Measurements from ENCODE around the gene PJVK. TPM values are rescaled to one million over a fixed set of nuclear protein-coding genes. Genes with fewer than 3 reads are reported as not detected.

The PJVK gene
- total and polyA plus RNA-seq, 2 of the 13 experiments (the other 11 are each of a cell fraction or from before 2014, with no cell fraction given): 1.2 to 2.6 TPM

GRCh38 chr2:178478130-178478438, 26.9 kb downstream of the PJVK start:
- ATAC-seq (no peak), FAIRE-seq (no peak), DNase-seq (ENCODE audit: low spot score) (no peak)
- 1% methylated on average over 10 of the region's 10 CpGs for WGBS (ENCODE audit: low lambda C conversion rate)
- H4K20me1 ChIP-seq (ENCODE audit: insufficient read depth, low read length): peaks cover 9% of the 10 kb centered on the region; the same call in 1 of the 2 replicates
- in situ Hi-C loops (cut with HindIII; ENCODE audit: extremely low pct_ligation_motif_present, low pct_unique_long_range_greater_than_20kb) (no loop called here), intact Hi-C loops (cut with micrococcal nuclease; ENCODE audit: unreplicated experiment) (loop anchor here (1.0 kb wide), 2 partner anchors 9 to 27 kb away; partner anchors contain the start of genes PJVK and PRKRA)
- no peaks in the 10 kb centered on the region for H3K36me3 ChIP-seq (replicated peaks in 1 of 2; ENCODE audit: control insufficient read depth in 1 of 2, insufficient read depth in 2 of 2, low read length in 2 of 2)
- H3K9me3 ChIP-seq (ENCODE audit: low read length): no peaks in the 10 kb centered on the region
- BruUV-seq (replicated peaks): TSS peak; percentile 83
- peak overlapping the region; percentile 81 for H2AFZ ChIP-seq (ENCODE audit: low read length)
- POLR2A ChIA-PET: interaction anchor here (1.0 to 1.9 kb wide), 2 partner anchors 9 to 27 kb away, joined by 3 to 7 read pairs; partner anchors contain the start of genes PJVK and PRKRA
- peak overlapping the region; percentile 89 for H3K27ac ChIP-seq (ENCODE audit: extremely low read length, insufficient read depth, low read length)
- peak overlapping the region; percentile 86 for H3K9ac ChIP-seq (ENCODE audit: insufficient read depth, low read depth, low read length)
- H3K27me3 ChIP-seq (ENCODE audit: control insufficient read depth in 1 of 2, insufficient read depth in 2 of 2, low read length in 2 of 2): no peaks in the 10 kb centered on the region; a peak in 1 of 5 replicates
- peaks cover 40% of the 10 kb centered on the region for H3K4me1 ChIP-seq (ENCODE audit: insufficient read depth, low read length)
- peak overlapping the region; percentile 80 to 91 (median 82) for H3K4me3 ChIP-seq (replicated peaks in 1 of 3; ENCODE audit: insufficient read depth in 1 of 3, low read depth in 2 of 3, low read length in 3 of 3)
- CTCF ChIA-PET (ENCODE audit: low intra/inter-chr PET ratio, low total read pairs): no interaction called here
- peak overlapping the region; percentile 91 for H3K4me2 ChIP-seq (ENCODE audit: low read depth, low read length)
- peaks cover 45% of the 10 kb centered on the region for H3K79me2 ChIP-seq (ENCODE audit: insufficient read depth, low read length)
- no peak for TF ChIP-seq TFAP4 (IDR thresholded peaks at IDR 0.05; ENCODE audit: borderline replicate concordance, low read depth)
- TF ChIP-seq GTF2F1 (IDR thresholded peaks at IDR 0.05; ENCODE audit: low read length): 0 out of 2 replicates have a peak, but pooled peaks have one; percentile 1
- TF ChIP-seq ZNF724P (CRISPR knock-in tag; IDR thresholded peaks at IDR 0.05; ENCODE audit: borderline replicate concordance): 0 out of 2 replicates have a peak, but pooled peaks have one; percentile 40
- TF ChIP-seq NFIC (IDR thresholded peaks at IDR 0.05; ENCODE audit: low read length): 0 out of 2 replicates have a peak, but pooled peaks have one; percentile 12
- TF ChIP-seq ZNF605 (CRISPR knock-in tag; IDR thresholded peaks at IDR 0.05): no peak
- no peak for TF ChIP-seq ZHX2 (IDR thresholded peaks at IDR 0.05; ENCODE audit: low read depth)
- peak; percentile 60; the same call in 1 of the 2 replicates for TF ChIP-seq ZHX2 (CRISPR knock-in tag; IDR thresholded peaks at IDR 0.05; ENCODE audit: borderline replicate concordance)
- no peak; the same call in 1 of the 2 replicates for TF ChIP-seq ARNT2 (CRISPR knock-in tag; IDR thresholded peaks at IDR 0.05; ENCODE audit: low read depth)
- TF ChIP-seq DNMT1 (CRISPR knock-in tag; IDR thresholded peaks at IDR 0.05): peak; percentile 23; the same call in 1 of the 2 replicates
- no peak for TF ChIP-seq TSC22D2 (CRISPR knock-in tag; IDR thresholded peaks at IDR 0.05; ENCODE audit: borderline replicate concordance)
- 0 out of 2 replicates have a peak, but pooled peaks have one; percentile 65 for TF ChIP-seq ZSCAN12 (CRISPR knock-in tag; IDR thresholded peaks at IDR 0.05)
- TF ChIP-seq MTA1 (CRISPR knock-in tag; IDR thresholded peaks at IDR 0.05; ENCODE audit: borderline replicate concordance): no peak
